HG03103 (cell line): ENCODE data around the gene BTC.
"Not testable (repeated sequence)": the region's sequence is repeated elsewhere in the genome, so short reads cannot be mapped to it uniquely, and the experiment has no call there.

Experiments used
- ATAC-seq: cut with Tn5 transposase; IDR thresholded peaks from one replicate; pipeline ENCODE4 v1.9.1; 2021; ENCODE audit warnings: low read depth; ENCODE audit not compliant: unreplicated experiment

BTC gene

DNA sequence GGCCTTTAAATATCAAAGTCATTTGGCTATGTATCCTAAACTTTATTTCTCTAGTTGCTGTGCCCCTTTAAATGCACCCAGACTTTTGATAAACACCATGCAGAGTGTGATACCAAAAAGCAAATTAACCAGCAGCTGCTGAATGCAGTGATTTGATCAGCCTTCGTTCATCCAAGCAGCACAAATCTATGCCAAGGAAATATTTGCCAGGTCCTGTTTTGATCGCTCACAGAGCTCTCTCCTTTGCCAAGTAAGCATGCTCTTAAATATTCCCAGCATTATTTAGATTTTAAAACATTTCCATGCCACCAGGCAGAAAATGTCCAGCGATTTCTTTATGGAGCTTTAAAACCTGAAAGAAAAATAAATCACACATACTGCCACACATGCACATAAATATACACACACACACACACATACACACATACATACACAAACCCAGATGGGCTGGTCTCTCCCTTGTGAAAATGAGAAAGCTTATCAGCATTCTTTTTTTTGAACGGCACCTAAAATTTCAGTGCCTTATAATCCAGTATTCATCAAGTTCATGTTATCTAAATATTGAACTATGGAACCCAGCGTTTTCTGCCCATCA, 35.7 kb downstream of the BTC start:
- no peak for ATAC-seq

DNA sequence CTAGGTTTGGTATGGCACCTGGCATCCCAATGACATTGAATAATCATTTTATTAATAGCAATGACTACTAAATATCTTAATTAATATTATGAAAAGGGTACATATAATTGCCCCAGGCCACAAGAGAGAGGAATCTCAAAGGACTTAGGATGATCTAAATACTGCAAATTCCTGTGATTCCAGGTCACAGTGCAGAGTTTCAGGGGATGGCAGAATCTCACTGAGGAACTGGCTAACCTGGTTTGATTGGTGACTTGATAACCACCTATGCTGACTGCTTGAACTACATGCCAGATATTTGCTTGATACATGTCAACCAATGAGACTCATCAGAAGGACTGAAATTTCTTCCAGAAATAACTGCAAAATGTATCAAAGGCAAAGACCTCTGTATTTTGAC, 37.2 kb downstream of the BTC start:
- no peak for ATAC-seq

DNA sequence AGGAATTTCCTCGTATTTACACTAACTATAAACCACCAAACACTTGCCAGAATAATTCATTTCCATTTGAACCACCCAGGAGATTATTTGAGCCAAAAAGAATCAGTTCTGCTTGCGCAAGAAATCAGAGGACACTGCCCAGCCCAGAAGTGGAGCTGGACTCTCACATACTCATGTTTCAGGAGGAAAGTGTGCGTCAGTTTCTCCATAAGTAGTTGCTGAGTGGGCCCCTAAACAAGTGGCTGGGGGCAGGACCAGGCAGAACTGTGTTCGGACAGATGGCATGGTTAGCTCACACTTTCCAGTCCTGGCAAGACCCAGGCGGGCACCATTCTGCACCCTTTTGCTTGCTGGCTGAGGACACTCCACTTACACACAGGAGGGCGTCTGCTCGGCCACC, 38.8 kb downstream of the BTC start:
- no peak for ATAC-seq

DNA sequence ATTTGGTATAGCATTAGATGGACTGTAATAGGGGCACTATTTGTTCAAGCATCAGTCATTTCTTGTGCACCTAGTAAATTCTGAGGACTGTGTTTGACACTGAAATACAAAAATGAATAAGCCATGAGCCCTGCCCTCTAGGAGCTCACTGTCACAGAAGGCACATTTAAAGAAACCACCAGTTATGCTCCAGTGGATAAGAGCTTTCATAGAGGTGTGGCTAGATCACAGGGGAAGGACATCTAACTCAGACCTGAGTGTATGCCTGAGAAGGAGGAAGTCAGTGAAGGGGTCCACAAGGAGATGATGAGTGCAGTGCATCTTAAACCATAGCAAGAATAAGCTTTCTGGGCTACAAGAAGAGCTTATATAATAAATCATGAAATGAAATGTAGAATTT, 40.1 kb downstream of the BTC start:
- peak; percentile 98 for ATAC-seq

DNA sequence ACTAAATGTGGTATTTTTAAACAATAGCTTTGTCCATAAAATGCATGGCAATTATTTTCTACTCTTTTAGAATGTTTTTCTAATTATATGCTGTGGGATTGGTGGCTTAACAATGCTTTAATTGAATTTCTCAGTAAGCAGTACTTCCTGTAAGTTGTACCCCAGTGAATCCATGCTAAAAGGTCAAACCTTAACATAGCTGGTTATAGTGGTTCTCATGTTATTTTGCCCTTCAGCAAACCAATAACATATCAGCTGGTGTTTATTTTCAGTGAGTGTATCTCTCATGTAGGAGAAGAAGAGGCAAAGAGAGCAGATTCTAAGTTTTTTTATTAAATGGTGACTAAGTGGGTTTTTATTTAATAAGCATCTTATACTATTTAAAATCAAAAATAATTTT, 41.5 kb downstream of the BTC start:
- no peak for ATAC-seq

DNA sequence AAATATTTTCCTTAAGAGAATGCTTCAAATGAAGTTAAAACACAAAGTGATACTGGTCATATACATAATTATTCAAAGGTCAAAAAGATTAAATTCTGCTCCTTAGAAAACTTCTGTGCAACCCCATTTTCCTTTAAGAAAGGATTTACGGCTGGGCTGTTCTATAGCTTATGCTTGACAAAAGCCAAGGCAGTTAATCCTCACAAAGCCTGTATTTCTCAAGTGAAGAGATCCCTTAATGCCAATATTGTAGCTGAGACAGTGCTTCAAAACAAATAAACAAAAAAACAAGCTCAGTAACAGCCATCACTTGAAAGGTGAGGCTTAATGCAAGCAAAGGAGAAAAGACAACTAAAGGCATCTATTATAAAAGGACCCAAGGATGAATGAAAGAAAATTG, 42.5 kb downstream of the BTC start:
- no peak for ATAC-seq

DNA sequence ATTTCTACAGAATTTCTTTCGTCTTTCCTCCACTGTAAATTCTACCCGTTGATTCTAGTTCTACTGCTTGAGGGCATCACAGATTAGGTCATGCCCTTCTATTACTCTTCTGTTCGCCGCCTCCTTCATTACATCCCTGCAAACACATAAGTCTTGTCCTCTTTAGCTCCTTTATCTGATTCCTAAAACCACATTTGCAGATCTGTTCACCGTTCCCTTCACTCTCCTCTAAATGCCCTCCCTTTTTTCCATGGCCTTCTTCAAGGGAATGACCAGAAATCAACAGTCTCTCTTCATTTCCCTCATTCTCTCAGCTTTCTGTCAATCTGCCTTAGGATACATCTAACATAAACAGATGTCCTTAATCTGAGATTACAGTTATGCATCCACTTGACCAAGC, 43.1 kb downstream of the BTC start:
- no peak for ATAC-seq

DNA sequence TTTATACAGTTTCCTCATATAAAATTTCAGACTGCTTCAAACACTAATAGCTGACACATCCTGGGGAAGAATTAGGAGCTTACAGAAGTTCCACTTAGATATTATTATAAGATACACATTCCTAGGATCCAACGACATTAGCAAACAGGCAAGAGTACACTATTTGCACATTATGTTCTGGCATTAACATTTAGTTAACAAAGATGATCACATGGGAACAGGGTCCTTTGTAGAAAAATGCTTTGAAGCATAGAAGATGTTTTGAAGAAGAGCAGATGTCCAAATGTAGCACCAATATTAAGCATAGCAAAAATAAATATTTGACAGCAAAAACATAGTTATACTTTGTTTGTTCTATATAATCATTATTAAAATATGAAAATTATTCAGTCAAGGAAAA, 52.1 kb downstream of the BTC start:
- no peak for ATAC-seq

DNA sequence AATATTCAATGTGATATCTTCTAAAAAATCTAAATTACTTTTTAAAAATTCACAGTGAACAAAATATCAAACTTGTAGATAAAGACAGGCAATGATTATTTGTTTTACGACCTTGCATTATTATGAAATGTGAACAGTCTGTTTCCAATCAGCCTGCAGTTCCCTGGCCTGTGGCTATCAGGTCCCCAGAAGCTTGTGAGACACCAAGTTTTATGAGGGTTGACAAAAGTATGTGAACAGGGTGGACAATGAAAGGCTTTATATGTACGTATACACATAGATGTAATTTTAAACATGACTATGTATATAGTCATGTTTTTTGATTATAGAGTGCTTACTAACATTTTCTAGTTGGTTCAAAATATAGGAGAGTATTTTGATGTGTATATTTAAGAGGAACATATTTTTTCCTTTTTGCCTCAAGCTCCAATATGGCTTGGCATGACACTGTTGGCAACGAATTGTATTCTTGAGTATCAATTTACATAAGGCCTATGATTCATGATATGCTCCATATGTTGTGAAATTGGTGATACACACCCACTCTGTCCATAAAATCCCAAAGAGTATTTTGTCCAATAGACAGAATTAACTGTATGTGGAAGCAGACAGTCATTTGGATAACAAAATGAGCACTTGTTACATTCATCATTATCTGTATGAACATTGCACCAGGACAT, 55.7 kb downstream of the BTC start:
- ATAC-seq: no peak

DNA sequence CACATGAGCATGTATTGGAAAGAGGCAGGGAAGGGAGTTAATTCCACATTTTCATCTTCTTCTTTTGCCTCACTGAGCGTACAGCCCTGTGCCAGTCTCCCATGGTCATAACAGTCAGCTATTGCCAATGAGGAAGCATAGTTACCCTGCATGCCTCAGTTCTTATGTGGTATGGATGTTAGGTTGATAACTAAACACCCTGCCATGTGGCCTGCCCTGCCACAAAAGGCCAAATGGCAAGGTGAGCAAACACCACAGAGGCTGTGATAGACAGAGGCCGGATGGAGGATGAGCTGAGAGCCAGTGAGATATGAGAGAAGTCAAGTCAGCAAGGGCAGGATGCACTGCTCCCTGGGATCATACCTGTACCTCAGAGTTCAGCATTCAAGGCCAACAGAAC, 59.3 kb downstream of the BTC start:
- ATAC-seq: no peak

DNA sequence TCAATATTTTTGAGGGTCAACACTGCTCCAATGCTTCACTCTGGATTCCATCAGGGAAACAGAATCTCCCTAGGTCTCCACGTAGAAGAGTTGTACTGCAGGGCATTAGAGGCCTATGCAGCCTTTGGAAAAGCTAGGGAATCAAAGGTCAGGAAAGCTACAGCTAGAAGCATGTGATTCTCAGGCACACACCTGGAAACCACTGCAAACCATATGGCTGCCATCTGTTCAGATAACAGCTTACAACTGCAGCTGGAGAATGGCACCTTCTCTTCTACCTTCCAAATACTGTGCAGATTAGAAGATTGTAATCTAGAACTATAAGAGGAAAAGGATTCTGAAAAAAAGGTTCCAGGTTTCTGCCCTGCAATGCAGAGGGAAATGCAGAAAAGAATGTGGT, 60.6 kb downstream of the BTC start:
- ATAC-seq: no peak

DNA sequence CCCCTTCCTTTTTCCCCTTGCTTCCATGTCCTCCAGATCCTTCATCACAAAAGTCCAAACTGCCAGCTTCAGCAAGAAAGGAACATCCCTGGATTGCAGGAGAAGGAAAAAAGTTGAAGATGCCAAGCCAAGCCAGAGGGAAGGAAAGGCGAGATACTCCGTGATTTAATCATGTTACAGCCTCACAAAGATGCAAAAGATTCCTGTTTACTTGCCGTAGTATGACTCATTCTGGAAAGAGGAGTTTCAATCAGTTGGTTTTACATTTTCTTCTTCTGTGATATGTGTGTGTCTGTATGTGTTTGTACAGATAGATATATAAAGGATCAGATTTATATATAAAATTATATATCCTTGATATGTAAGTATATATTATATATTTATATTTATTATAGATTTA, 69.3 kb downstream of the BTC start:
- no peak for ATAC-seq

DNA sequence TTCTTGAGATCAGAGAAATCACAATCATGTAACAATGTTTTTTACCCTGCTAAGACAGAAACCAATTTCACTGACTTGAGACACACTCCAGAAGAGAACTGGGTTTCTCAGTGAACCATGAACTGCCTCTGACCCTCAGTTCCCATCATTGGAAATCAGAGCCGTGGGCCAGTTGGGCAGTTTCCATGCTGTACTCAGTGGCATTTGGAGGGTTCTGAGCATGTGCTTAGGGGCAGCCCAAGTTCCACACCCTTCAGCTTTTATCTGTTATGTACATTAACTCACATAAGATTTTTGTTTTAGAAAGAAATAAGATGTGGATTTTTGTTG, 77.9 kb downstream of the BTC start:
- ATAC-seq: no peak

DNA sequence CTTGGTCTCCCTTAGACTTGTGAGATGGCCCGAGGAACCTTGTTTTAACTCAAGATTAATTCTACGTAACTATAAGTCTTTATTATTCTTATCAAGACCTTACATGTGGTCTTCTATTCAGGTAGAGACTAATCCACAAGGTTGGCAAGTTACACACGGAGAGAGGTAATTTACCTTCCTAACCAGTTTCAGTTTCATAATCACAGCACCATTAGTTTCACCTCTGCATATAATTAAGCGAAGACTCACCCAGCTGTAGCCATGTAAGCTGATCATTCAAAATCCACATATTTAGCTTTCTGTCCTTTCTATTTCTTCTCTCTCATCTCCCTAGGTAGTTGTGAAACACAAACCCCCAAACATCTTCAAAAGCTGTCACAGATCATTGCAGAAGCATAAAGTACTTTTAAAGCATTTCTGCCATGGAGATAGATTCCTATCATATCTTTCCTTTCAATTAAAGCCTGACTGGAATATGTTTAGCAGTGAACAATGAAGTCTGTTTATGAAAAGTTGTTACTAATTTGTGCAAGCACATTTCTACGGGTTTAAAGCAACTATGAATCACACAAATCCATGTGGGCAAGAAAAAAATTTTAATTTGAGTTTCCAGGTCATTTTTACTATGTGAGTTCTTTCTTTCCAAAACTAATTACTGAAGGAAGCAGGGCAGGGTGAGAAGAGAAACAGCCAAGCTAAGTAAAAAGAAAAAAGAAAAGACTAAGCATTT, 78.5 kb downstream of the BTC start:
- no peak for ATAC-seq

DNA sequence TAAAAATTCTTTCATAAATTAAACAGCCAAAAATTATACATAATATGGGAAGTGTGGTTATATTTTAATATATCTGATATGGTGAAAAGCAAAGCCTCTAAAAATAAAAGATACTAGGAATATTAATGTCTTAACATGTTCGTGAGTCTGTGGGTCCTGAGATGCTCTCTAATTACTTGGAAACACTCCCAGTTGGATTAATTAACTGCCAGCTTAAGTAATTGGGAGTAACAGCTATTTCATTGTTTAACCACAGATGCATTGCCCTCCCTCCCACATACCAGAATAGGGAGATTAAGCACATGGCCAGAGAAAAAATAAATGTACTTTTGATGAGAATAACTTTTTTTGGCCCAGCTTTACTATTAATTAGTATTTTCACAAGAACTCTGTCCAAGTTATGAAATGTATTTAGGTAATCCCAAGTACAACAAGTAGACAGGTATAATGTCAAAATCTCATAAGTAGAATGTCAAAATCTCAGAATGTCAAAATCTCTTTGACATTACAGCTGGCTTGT, 79.7 kb downstream of the BTC start:
- ATAC-seq: no peak

DNA sequence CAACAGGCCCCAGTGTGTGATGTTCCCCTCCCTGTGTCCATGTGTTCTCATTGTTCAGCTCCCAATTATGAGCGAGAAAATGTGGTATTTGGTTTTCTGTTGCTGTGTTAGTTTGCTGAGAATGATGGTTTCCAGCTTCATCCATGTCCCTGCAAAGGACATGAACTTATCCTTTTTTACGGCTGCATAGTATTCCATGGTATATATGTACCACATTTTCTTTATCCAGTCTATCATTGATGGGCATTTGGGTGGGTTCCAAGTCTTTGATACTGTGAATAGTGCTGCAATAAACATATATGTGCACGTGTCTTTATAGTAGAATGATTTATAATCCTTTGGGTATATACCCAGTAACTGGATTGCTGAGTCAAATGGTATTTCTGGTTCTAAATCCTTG, 86.2 kb downstream of the BTC start:
- ATAC-seq: not testable (repeated sequence)
